K562 (cell line): ENCODE data around the gene PRKACG. TPM values are rescaled to one million over a fixed set of nuclear protein-coding genes. Genes with fewer than 3 reads are reported as not detected.

Source experiments
- ATAC-seq: fragments of 200-7000 bp; cut with Tn5 transposase; 3 replicates; pipeline ENCODE4 v1.9.1; 2020; ENCODE audit warnings: moderate library complexity
- BruUV-seq: library from RNA; stranded (reverse); fragments of 400-500 nt; replicated peaks from 2 replicates; lab custom pipeline; 2021; lab: Mats Ljungman, UMichigan
- CTCF ChIA-PET: fragments of 300-600 bp; formaldehyde crosslinking; extraction: SDS; loops from one replicate; lab custom pipeline; 2021; ENCODE audit warnings: low intra/inter-chr PET ratio; lab: Yijun Ruan, JAX
- POLR2A ChIA-PET: fragments of 300-600, 350-650 bp; sonication (Branson Sonifier 250); formaldehyde crosslinking; extraction: SDS; loops from one replicate; lab custom pipeline; 2021; ENCODE audit warnings: antibody characterized with exemption, inconsistent platforms; lab: Yijun Ruan, JAX
- DNase-seq, 4 experiments: peaks; one replicate each; pipeline versions ENCODE4 v3.0.0 to v3.0.0-alpha.2; 2011 to 2018; ENCODE audit warnings: low spot score in 3 of 4, mixed read lengths in 3 of 4; ENCODE audit errors: extremely low read depth in 1 of 4
- FAIRE-seq: peaks from 2 replicates; lab custom pipeline; 2011; peaks lifted over from hg19 to GRCh38; lab: Jason Lieb, UNC
- H2AFZ ChIP-seq: 2 replicates; pipeline ENCODE4 v1.6.0; 2011; ENCODE audit warnings: low read depth, low read length, control low read depth, inconsistent platforms
- H3K27ac ChIP-seq: fragments of 200-600 bp; 3 replicates; pipeline ENCODE4 v1.8.0; 2011; ENCODE audit warnings: low read depth, mild to moderate bottlenecking, control low read depth, inconsistent platforms, low read length, moderate library complexity, mixed read lengths; ENCODE audit errors: extremely low read depth
- H3K27me3 ChIP-seq, 2 experiments: fragments of 300-600 bp in 1 of 2; 2 replicates in 1 of 2; 3 replicates in 1 of 2; pipeline versions ENCODE4 v1.6.0 to v1.8.0; 2011; ENCODE audit warnings: inconsistent platforms in 2 of 2, low read length in 2 of 2, mild to moderate bottlenecking in 1 of 2, mixed read lengths in 1 of 2, moderate library complexity in 1 of 2; ENCODE audit not compliant: control insufficient read depth in 2 of 2, insufficient read depth in 2 of 2
- H3K36me3 ChIP-seq: fragments of 300-600 bp; 3 replicates; pipeline ENCODE4 v1.8.0; 2011; ENCODE audit warnings: mild to moderate bottlenecking, low read length, inconsistent platforms; ENCODE audit not compliant: control insufficient read depth, insufficient read depth
- H3K4me1 ChIP-seq, 2 experiments: fragments of 200-600 bp in 1 of 2; replicated peaks in 1 of 2; 2 replicates in 1 of 2; 3 replicates in 1 of 2; pipeline versions ENCODE4 v1.5.1 to v1.8.0; 2011; ENCODE audit warnings: inconsistent platforms in 2 of 2, low read length in 2 of 2, mild to moderate bottlenecking in 1 of 2, mixed read lengths in 1 of 2, moderate library complexity in 1 of 2; ENCODE audit not compliant: control insufficient read depth in 2 of 2, insufficient read depth in 2 of 2
- H3K4me2 ChIP-seq: 2 replicates; pipeline ENCODE4 v1.6.1; 2011; ENCODE audit warnings: low read length, control low read depth, inconsistent platforms, mixed read lengths; ENCODE audit not compliant: insufficient read depth
- H3K4me3 ChIP-seq: fragments of 200-600 bp; sonication (generic), shearing (Covaris generic); 2 replicates; pipeline ENCODE4 v1.5.1; 2016; ENCODE audit warnings: control low read depth, inconsistent platforms
- H3K79me2 ChIP-seq: fragments of 200-600 bp; 3 replicates; pipeline ENCODE4 v1.8.0; 2011; ENCODE audit warnings: low read length, inconsistent platforms; ENCODE audit not compliant: control insufficient read depth, insufficient read depth
- H3K9ac ChIP-seq, 2 experiments: 2 replicates each; pipeline versions ENCODE4 v1.6.0 to v1.6.1; 2011; ENCODE audit warnings: low read depth in 2 of 2, low read length in 2 of 2, control low read depth in 1 of 2, inconsistent platforms in 1 of 2, mild to moderate bottlenecking in 1 of 2, mixed read lengths in 1 of 2; ENCODE audit not compliant: insufficient read depth in 1 of 2
- H3K9me1 ChIP-seq: one replicate; pipeline ENCODE4 v1.6.0; 2011; ENCODE audit warnings: inconsistent platforms, mild to moderate bottlenecking, low read length, moderate library complexity; ENCODE audit not compliant: control insufficient read depth, insufficient read depth
- H3K9me3 ChIP-seq: replicated peaks from 2 replicates; pipeline ENCODE4 v1.5.1; 2011; ENCODE audit warnings: low read depth, low read length, inconsistent platforms; ENCODE audit not compliant: control insufficient read depth, insufficient read depth
- H4K20me1 ChIP-seq: replicated peaks from 2 replicates; pipeline ENCODE4 v1.6.1; 2011; ENCODE audit warnings: low read length, inconsistent platforms, mixed read lengths; ENCODE audit not compliant: control insufficient read depth, insufficient read depth
- CBX8 ChIP-seq: fragments of 200-600 bp; sonication (generic); IDR thresholded peaks from 2 replicates; pipeline ENCODE4 v1.6.1; 2012; ENCODE audit warnings: borderline replicate concordance, mixed run types, low read depth, mild to moderate bottlenecking, moderate library complexity, mixed read lengths, low read length, control low read depth, inconsistent platforms; ENCODE audit not compliant: poor library complexity, severe bottlenecking; ENCODE audit errors: extremely low read depth
- NR0B1 ChIP-seq: fragments of 450-650 bp; IDR thresholded peaks from one replicate; pipeline ENCODE4 v1.6.1; 2018; ENCODE audit warnings: mild to moderate bottlenecking, moderate library complexity; ENCODE audit not compliant: partially characterized antibody
- NR4A1 ChIP-seq, 2 experiments: fragments of 250-450 bp in 1 of 2; fragments of 450-650 bp in 1 of 2; sonication (Bioruptor Pico) in 1 of 2; IDR thresholded peaks; 2 replicates each; pipeline versions ENCODE4 v1.4.0 to v1.6.1; 2016 to 2020; ENCODE audit warnings: mild to moderate bottlenecking in 2 of 2, missing compliant biosample characterization in 1 of 2, missing genetic modification characterization in 1 of 2, moderate library complexity in 1 of 2
- PCBP1 ChIP-seq: fragments of 200-400 bp; formaldehyde crosslinking; IDR thresholded peaks from 2 replicates; pipeline ENCODE4 v1.6.1; 2018; ENCODE audit warnings: mild to moderate bottlenecking, low read depth, low read length; ENCODE audit not compliant: poor library complexity, severe bottlenecking
- RAD21 ChIP-seq, 2 experiments: fragments of 250-450 bp in 1 of 2; fragments of 450-650 bp in 1 of 2; sonication (Bioruptor Pico) in 1 of 2; formaldehyde crosslinking in 1 of 2; IDR thresholded peaks in 1 of 2; conservative IDR thresholded peaks in 1 of 2; 2 replicates each; pipeline versions ENCODE4 v1.4.0 to v1.8.0; 2020 to 2022; ENCODE audit warnings: mild to moderate bottlenecking in 2 of 2, moderate library complexity in 1 of 2
- XRCC4 ChIP-seq: IDR thresholded peaks from one replicate; pipeline ENCODE4 v1.6.1; 2011; ENCODE audit not compliant: insufficient read depth, insufficient read length; ENCODE audit errors: extremely low read depth
- WGBS: fragments of 100-300 bp; shearing (Covaris generic); methylation state at CpG from one replicate; pipeline ENCODE4 v1.1.6; 2016; ENCODE audit warnings: low coverage, mixed read lengths; ENCODE audit not compliant: insufficient coverage; ENCODE audit errors: missing lambda C conversion rate; 5-methylcytosine and 5-hydroxymethylcytosine counted together
- in situ Hi-C: fragments of 300-500 bp; cut with MboI; formaldehyde crosslinking; loops from 4 replicates; pipeline ENCODE4 v1.15.0; 2018; ENCODE audit warnings: inconsistent platforms, mixed read lengths
- intact Hi-C: fragments of 100-400 bp; cut with micrococcal nuclease; formaldehyde crosslinking; loops from 2 replicates; pipeline ENCODE4 v1.14.2; 2022
- polyA plus RNA-seq, 8 experiments: library from polyadenylated mRNA; depleted of rRNA in 4 of 8; stranded (reverse) in 5 of 8; unstranded in 3 of 8; fragments of >200 nt; fragmentation: Nextera tagmentation in 2 of 8; fragmentation: Illumina TruSeq in 1 of 8; extraction: Ambion mirVana in 2 of 8; extraction: Trizol in 1 of 8; gene quantifications; 2 replicates each; pipeline versions ENCODE4 v1.2.1 to v1.2.3, GENCODE V29; 2011 to 2014; ENCODE audit warnings: inconsistent platforms in 1 of 8, missing spikeins in 1 of 8
- total RNA-seq, 7 experiments: library from RNA; depleted of rRNA in 6 of 7; stranded (reverse); fragments of >200 nt in 6 of 7; fragmentation: Illumina TruSeq in 2 of 7; extraction: Trizol in 2 of 7; gene quantifications; 2 replicates each; pipeline versions ENCODE4 v1.2.1 to v1.2.3, GENCODE V29; 2011 to 2021; ENCODE audit warnings: low replicate concordance in 1 of 7

PRKACG gene
- total and polyA plus RNA-seq, 9 of the 15 experiments (the other 6 are each of a cell fraction or from before 2014, with no cell fraction given), result not detected

DNA sequence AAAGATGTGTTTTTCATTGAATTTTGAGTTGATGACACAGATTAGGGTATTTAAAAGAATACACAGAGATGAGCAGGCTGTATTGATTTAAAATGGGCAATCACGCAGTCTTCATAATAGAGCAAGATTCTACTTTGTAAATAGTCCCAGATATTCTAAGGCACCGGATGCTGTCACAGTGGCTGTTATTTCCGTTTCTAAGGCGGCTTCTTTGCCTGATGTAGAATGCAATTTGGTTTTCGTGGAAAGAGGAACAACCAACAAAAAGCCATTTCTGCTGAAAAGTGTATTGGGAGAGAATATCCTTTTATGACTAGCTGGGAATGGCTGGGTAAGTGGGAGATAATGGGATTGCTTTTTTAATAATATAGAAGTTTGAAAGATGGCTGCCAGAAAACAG is 17.5 kb downstream of the PRKACG start:
- BruUV-seq, result no TSS peak
- no peaks in the 10 kb centered on the region for H3K9me1 ChIP-seq
- H3K27me3 ChIP-seq, result no peaks in the 10 kb centered on the region
- H3K27ac ChIP-seq, result no peak overlapping the region
- H3K9me3 ChIP-seq, result no peaks in the 10 kb centered on the region
- H3K9ac ChIP-seq, result no peak overlapping the region
- H3K4me3 ChIP-seq, result no peak overlapping the region
- intact Hi-C loops, result loop anchor here (5.0 kb wide), 3 partner anchors 44 to 144 kb away; no protein-coding TSS in a partner anchor
- CTCF ChIA-PET, result no interaction called here
- H3K4me2 ChIP-seq, result no peak overlapping the region
- POLR2A ChIA-PET, result no interaction called here
- H4K20me1 ChIP-seq, result no peaks in the 10 kb centered on the region
- no peak for ATAC-seq
- WGBS, result 85% methylated on average over 5 of the region's 5 CpGs
- no peak overlapping the region for H2AFZ ChIP-seq
- no peak for FAIRE-seq
- H3K36me3 ChIP-seq, result no peaks in the 10 kb centered on the region; the same call in 2 of the 3 replicates
- no peaks in the 10 kb centered on the region for H3K79me2 ChIP-seq
- DNase-seq, result no peak
- in situ Hi-C loops, result no loop called here
- TF ChIP-seq XRCC4, result no peak
- TF ChIP-seq NR4A1 (CRISPR knock-in tag; IDR thresholded peaks at IDR 0.05), result no peak
- TF ChIP-seq NR4A1 (tag; IDR thresholded peaks at IDR 0.05), result no peak
- TF ChIP-seq NR0B1, result no peak
- TF ChIP-seq RAD21 (CRISPR knock-in tag; conservative IDR thresholded peaks at IDR 0.05 in 1 of 2, IDR thresholded peaks at IDR 0.05 in 1 of 2), result no peak
- TF ChIP-seq CBX8, result no peak
- no peak for TF ChIP-seq PCBP1
- TF ChIP-seq, all 486 proteins: peak for 0
- peaks cover 5 to 16% of the 10 kb centered on the region in 2 experiments; a peak in 4 of 5 replicates for H3K4me1 ChIP-seq
